H1 (cell line): ENCODE data around the gene NDUFA3. TPM values are rescaled to one million over a fixed set of nuclear protein-coding genes. Genes with fewer than 3 reads are reported as not detected.

Experiments
- CTCF ChIA-PET: fragments of 300-600 bp; sonication (Branson Sonifier 250); formaldehyde crosslinking; loops from one replicate; lab custom pipeline; 2021; ENCODE audit not compliant: partially characterized antibody; lab: Charles Lee
- POLR2A ChIA-PET: fragments of 300-600 bp; sonication (Branson Sonifier 250); formaldehyde crosslinking; loops from one replicate; lab custom pipeline; 2021; ENCODE audit warnings: inconsistent platforms; ENCODE audit not compliant: partially characterized antibody; lab: Charles Lee
- DNase-seq, 2 experiments: peaks; one replicate each; pipeline versions ENCODE4 v3.0.0 to v3.0.0-alpha.2; 2010 to 2022; ENCODE audit warnings: low spot score in 2 of 2, low read depth in 1 of 2, mixed read lengths in 1 of 2
- FAIRE-seq: peaks from 2 replicates; lab custom pipeline; 2011; peaks lifted over from hg19 to GRCh38; lab: Jason Lieb, UNC
- H2AFZ ChIP-seq: 2 replicates; pipeline ENCODE4 v1.8.1; 2012; ENCODE audit warnings: low read length, inconsistent platforms
- H2AK5ac ChIP-seq: 2 replicates; pipeline ENCODE4 v1.6.1; 2013; ENCODE audit warnings: low read depth, low read length
- H2BK120ac ChIP-seq: replicated peaks from 2 replicates; pipeline ENCODE3; 2013; ENCODE audit warnings: low read depth, low read length, inconsistent platforms
- H2BK12ac ChIP-seq: 2 replicates; pipeline ENCODE4 v1.6.1; 2013; ENCODE audit warnings: low read depth, low read length
- H2BK15ac ChIP-seq: 2 replicates; pipeline ENCODE4 v1.6.1; 2013; ENCODE audit warnings: low read length
- H2BK20ac ChIP-seq: 2 replicates; pipeline ENCODE4 v1.6.1; 2013; ENCODE audit warnings: low read length
- H2BK5ac ChIP-seq: 2 replicates; pipeline ENCODE4 v1.6.1; 2013; ENCODE audit warnings: low read depth, low read length
- H3K14ac ChIP-seq: 2 replicates; pipeline ENCODE4 v1.6.1; 2013; ENCODE audit warnings: inconsistent platforms; ENCODE audit not compliant: insufficient read length
- H3K18ac ChIP-seq: 2 replicates; pipeline ENCODE4 v1.6.1; 2013; ENCODE audit warnings: low read length; ENCODE audit errors: extremely low read depth
- H3K23ac ChIP-seq: 2 replicates; pipeline ENCODE4 v1.6.1; 2013; ENCODE audit warnings: inconsistent platforms; ENCODE audit not compliant: insufficient read length
- H3K23me2 ChIP-seq: 2 replicates; pipeline ENCODE4 v1.6.1; 2013; ENCODE audit warnings: low read depth, low read length
- H3K27ac ChIP-seq: 2 replicates; pipeline ENCODE4 v1.6.1; 2011; ENCODE audit warnings: low read depth, low read length, inconsistent platforms
- H3K27me3 ChIP-seq, 4 experiments: replicated peaks in 1 of 4; 1 replicate in 1 of 4; 2 replicates in 3 of 4; pipeline versions ENCODE4 v1.6.1 to v1.8.1; 2011 to 2013; ENCODE audit warnings: low read length in 3 of 4, mild to moderate bottlenecking in 3 of 4, inconsistent platforms in 2 of 4, mixed read lengths in 2 of 4, moderate library complexity in 1 of 4; ENCODE audit not compliant: control insufficient read depth in 3 of 4, insufficient read depth in 3 of 4; ENCODE audit errors: extremely low read depth in 1 of 4
- H3K36me3 ChIP-seq, 4 experiments: 2 replicates each; pipeline versions ENCODE4 v1.6.1 to v1.8.1; 2011 to 2013; ENCODE audit warnings: mild to moderate bottlenecking in 4 of 4, low read length in 3 of 4, moderate library complexity in 2 of 4, control low read depth in 1 of 4, inconsistent platforms in 1 of 4; ENCODE audit not compliant: insufficient read depth in 4 of 4, control insufficient read depth in 2 of 4
- H3K4ac ChIP-seq: replicated peaks from 2 replicates; pipeline ENCODE3; 2013; ENCODE audit warnings: low read length, low read depth, mixed read lengths, inconsistent platforms; ENCODE audit not compliant: insufficient read length
- H3K4me1 ChIP-seq, 4 experiments: replicated peaks in 1 of 4; 1 replicate in 1 of 4; 2 replicates in 3 of 4; pipeline versions ENCODE4 v1.6.1 to v1.8.1; 2011 to 2013; ENCODE audit warnings: low read length in 3 of 4, inconsistent platforms in 2 of 4, mixed read lengths in 1 of 4; ENCODE audit not compliant: insufficient read depth in 4 of 4, control insufficient read depth in 3 of 4
- H3K4me2 ChIP-seq, 2 experiments: 2 replicates each; pipeline versions ENCODE4 v1.6.1 to v1.8.1; 2011 to 2013; ENCODE audit warnings: low read depth in 2 of 2, low read length in 2 of 2, control low read depth in 1 of 2, inconsistent platforms in 1 of 2, mild to moderate bottlenecking in 1 of 2; ENCODE audit not compliant: insufficient read depth in 1 of 2
- H3K4me3 ChIP-seq, 4 experiments: fragments of 200-600, 300-600 bp in 1 of 4; sonication (generic), shearing (Covaris generic), sonication (Bioruptor Twin) in 1 of 4; 2 replicates each; pipeline versions ENCODE4 v1.5.1 to v1.8.1; 2011 to 2016; ENCODE audit warnings: low read length in 4 of 4, low read depth in 3 of 4, control low read depth in 2 of 4, inconsistent platforms in 2 of 4, mild to moderate bottlenecking in 2 of 4, mixed read lengths in 1 of 4, moderate library complexity in 1 of 4; ENCODE audit not compliant: insufficient read depth in 2 of 4; ENCODE audit errors: extremely low read depth in 1 of 4
- H3K56ac ChIP-seq: replicated peaks from 2 replicates; pipeline ENCODE3; 2013; ENCODE audit warnings: low read depth, mild to moderate bottlenecking, mixed read lengths, low read length, inconsistent platforms; ENCODE audit not compliant: insufficient read length
- H3K79me1 ChIP-seq: 2 replicates; pipeline ENCODE4 v1.6.1; 2013; ENCODE audit warnings: low read depth, low read length, control low read depth
- H3K79me2 ChIP-seq, 2 experiments: 2 replicates each; pipeline versions ENCODE4 v1.6.1 to v1.8.1; 2012 to 2013; ENCODE audit warnings: low read length in 2 of 2, mild to moderate bottlenecking in 2 of 2, inconsistent platforms in 1 of 2; ENCODE audit not compliant: insufficient read depth in 2 of 2, control insufficient read depth in 1 of 2
- H3K9ac ChIP-seq, 4 experiments: replicated peaks in 1 of 4; 1 replicate in 1 of 4; 2 replicates in 3 of 4; pipeline versions ENCODE4 v1.6.1 to v1.8.1; 2011 to 2013; ENCODE audit warnings: low read depth in 3 of 4, low read length in 3 of 4, control low read depth in 2 of 4, mild to moderate bottlenecking in 2 of 4, moderate library complexity in 2 of 4, inconsistent platforms in 1 of 4; ENCODE audit errors: extremely low read depth in 1 of 4
- H3K9me3 ChIP-seq, 2 experiments: 2 replicates each; pipeline versions ENCODE4 v1.6.1 to v1.8.1; 2012 to 2013; ENCODE audit warnings: mild to moderate bottlenecking in 2 of 2, moderate library complexity in 2 of 2, control low read depth in 1 of 2, inconsistent platforms in 1 of 2, low read depth in 1 of 2, low read length in 1 of 2, mixed read lengths in 1 of 2; ENCODE audit not compliant: insufficient read depth in 2 of 2
- H4K20me1 ChIP-seq, 2 experiments: replicated peaks in 1 of 2; 2 replicates each; pipeline versions ENCODE3 to v1.8.1; 2011 to 2013; ENCODE audit warnings: inconsistent platforms in 2 of 2, low read length in 2 of 2, mild to moderate bottlenecking in 1 of 2; ENCODE audit not compliant: insufficient read depth in 2 of 2, control insufficient read depth in 1 of 2
- H4K5ac ChIP-seq: 2 replicates; pipeline ENCODE4 v1.6.1; 2013; ENCODE audit warnings: low read length, low read depth, mixed read lengths, inconsistent platforms; ENCODE audit not compliant: insufficient read length
- H4K8ac ChIP-seq: 2 replicates; pipeline ENCODE4 v1.8.0; 2013; ENCODE audit warnings: mild to moderate bottlenecking, moderate library complexity, low read length, inconsistent platforms; ENCODE audit not compliant: insufficient read depth; ENCODE audit errors: extremely low read depth
- H4K91ac ChIP-seq: replicated peaks from 2 replicates; pipeline ENCODE3; 2013; ENCODE audit warnings: low read length, mixed read lengths, inconsistent platforms; ENCODE audit not compliant: insufficient read length
- BRCA1 ChIP-seq: IDR thresholded peaks from 2 replicates; pipeline ENCODE4 v1.6.1; 2012; ENCODE audit warnings: low read depth, low read length, improper control_type of control experiment
- E2F6 ChIP-seq: IDR thresholded peaks from 2 replicates; pipeline ENCODE4 v1.6.1; 2012; ENCODE audit warnings: inconsistent platforms
- POLR2AphosphoS5 ChIP-seq: IDR thresholded peaks from 2 replicates; pipeline ENCODE4 v1.6.1; 2011; ENCODE audit warnings: low read depth, low read length
- POU5F1 ChIP-seq: IDR thresholded peaks from 2 replicates; pipeline ENCODE4 v1.6.1; 2011; ENCODE audit warnings: low read depth, mild to moderate bottlenecking, low read length, moderate library complexity
- RAD21 ChIP-seq, 2 experiments: IDR thresholded peaks in 1 of 2; conservative IDR thresholded peaks in 1 of 2; 2 replicates each; pipeline ENCODE4 v1.6.1; 2011; ENCODE audit warnings: low read depth in 2 of 2, low read length in 2 of 2, improper control_type of control experiment in 1 of 2, inconsistent platforms in 1 of 2, mild to moderate bottlenecking in 1 of 2, moderate library complexity in 1 of 2
- SAP30 ChIP-seq: fragments of 300-600 bp; sonication (generic); IDR thresholded peaks from 2 replicates; pipeline ENCODE4 v1.7.1; 2012; ENCODE audit warnings: low read length, moderate library complexity, mild to moderate bottlenecking, inconsistent platforms; ENCODE audit not compliant: insufficient read depth, insufficient replicate concordance
- SIRT6 ChIP-seq: IDR thresholded peaks from one replicate; pipeline ENCODE4 v1.7.1; 2012; ENCODE audit warnings: low read length, inconsistent platforms
- SIX5 ChIP-seq: IDR thresholded peaks from 2 replicates; pipeline ENCODE4 v1.6.1; 2011; ENCODE audit warnings: mild to moderate bottlenecking, low read depth, low read length
- SP2 ChIP-seq: IDR thresholded peaks from 2 replicates; pipeline ENCODE4 v1.6.1; 2012; ENCODE audit warnings: mild to moderate bottlenecking, low read length, inconsistent platforms
- SP4 ChIP-seq: IDR thresholded peaks from 2 replicates; pipeline ENCODE4 v1.6.1; 2012; ENCODE audit warnings: low read length, inconsistent platforms
- SUZ12 ChIP-seq: fragments of 200-600 bp; sonication (generic); IDR thresholded peaks from 2 replicates; pipeline ENCODE4 v1.6.1; 2012; ENCODE audit warnings: mild to moderate bottlenecking, inconsistent platforms, low read length, moderate library complexity, mixed read lengths
- ZNF274 ChIP-seq: IDR thresholded peaks from 2 replicates; pipeline ENCODE4 v1.7.0; 2012; ENCODE audit warnings: low read length, borderline replicate concordance; ENCODE audit errors: extremely low read depth
- WGBS, 2 experiments: shearing (Covaris generic) in 1 of 2; methylation state at CpG; one replicate each; pipeline versions ENCODE4 v1.1.6 to v1.1.7; 2013 to 2015; ENCODE audit warnings: low lambda C conversion rate in 2 of 2, mixed read lengths in 2 of 2, inconsistent platforms in 1 of 2, low coverage in 1 of 2, missing lambda C conversion rate in 1 of 2; ENCODE audit not compliant: insufficient replicate concordance in 2 of 2, insufficient coverage in 1 of 2, insufficient read length in 1 of 2; ENCODE audit errors: extremely low coverage in 1 of 2, missing lambda C conversion rate in 1 of 2; 5-methylcytosine and 5-hydroxymethylcytosine counted together
- polyA plus RNA-seq, 7 experiments: library from polyadenylated mRNA; depleted of rRNA in 3 of 7; stranded (reverse) in 5 of 7; unstranded in 2 of 7; fragments of >200 nt in 5 of 7; fragments of 200-250 nt in 2 of 7; gene quantifications; 1 replicate in 5 of 7; 2 replicates in 1 of 7; 4 replicates in 1 of 7; pipeline versions ENCODE4 v1.2.1 to v1.2.3, GENCODE V29; 2011 to 2013; ENCODE audit warnings: missing spikeins in 2 of 7, mixed read lengths in 2 of 7
- total RNA-seq: library from RNA; stranded (reverse); fragmentation: NEBNext Ultra II Directional; extraction: Animal tissue kit (Norgen Biotek cat#: 25700); gene quantifications from 2 replicates; pipeline ENCODE4 v1.2.1, GENCODE V29; 2021
- TF ChIP-seq, protein P1 (sequence below): IDR thresholded peaks from 2 replicates; pipeline ENCODE4 v1.6.1; 2011; ENCODE audit warnings: low read length, improper control_type of control experiment

NDUFA3 gene
- total and polyA plus RNA-seq, 2 of the 8 experiments (the other 6 are each of a cell fraction or from before 2014, with no cell fraction given) = 175 to 208 TPM

GRCh38 chr19:54148158-54148557 lies 45.5 kb downstream of the NDUFA3 start:
- Histone ChIP-seq H3K79me2 (no peaks in the 10 kb centered on the region), H3K4me2 (no peak overlapping the region), H4K5ac (no peak overlapping the region), H2BK5ac (no peak overlapping the region), H3K27ac (no peak overlapping the region), H3K79me1 (no peaks in the 10 kb centered on the region; the same call in 1 of the 2 replicates), H4K91ac (no peak overlapping the region), H3K9me3 (no peaks in the 10 kb centered on the region), H2BK120ac (no peak overlapping the region), H4K8ac (no peak overlapping the region; the same call in 1 of the 2 replicates), H3K23me2 (no peaks in the 10 kb centered on the region), H4K20me1 (peaks cover 22 to 37% of the 10 kb centered on the region in 2 experiments), H3K36me3 (peaks cover 51 to 95% (median 83%) of the 10 kb centered on the region in 4 experiments), H3K9ac (no peak overlapping the region), H3K18ac (no peak overlapping the region), H3K56ac (no peak overlapping the region), H2BK20ac (no peak overlapping the region), H3K4me3 (no peak overlapping the region), H3K14ac (no peak overlapping the region), H2BK12ac (no peak overlapping the region), H2BK15ac (no peak overlapping the region), H2AK5ac (no peak overlapping the region), H3K23ac (no peak overlapping the region), H3K4me1 (no peaks in the 10 kb centered on the region), H3K27me3 (no peaks in the 10 kb centered on the region), H2AFZ (no peak overlapping the region), H3K4ac (no peak overlapping the region)
- 93% methylated on average over 14 of the region's 19 CpGs; no CpG with 5 or more reads in 1 of the 2 experiments for WGBS, 2 experiments
- DNase-seq (no peak), FAIRE-seq (no peak)
- ChIA-PET CTCF (interaction anchor here (1.1 to 2.3 kb wide), 2 partner anchors 9 kb away, joined by 3 to 6 read pairs; no protein-coding TSS in a partner anchor), POLR2A (interaction anchor here (0.8 to 14.8 kb wide), 7 partner anchors 9 to 55 kb away, joined by 3 to 348 read pairs (median 3); partner anchors contain the start of genes CNOT3 and LENG1)
- TF ChIP-seq SAP30 (no peak), SP2 (no peak), E2F6 (no peak), POU5F1 (no peak), BRCA1 (no peak), SUZ12 (no peak), SP4 (no peak), SIRT6 (no peak), RAD21 (IDR thresholded peaks at IDR 0.05 in 1 of 2, conservative IDR thresholded peaks at IDR 0.05 in 1 of 2; ENCODE audit: low read depth in 2 of 2, low read length in 2 of 2) (no peak), POLR2AphosphoS5 (no peak), ZNF274 (no peak), SIX5 (no peak)
- TF ChIP-seq, protein P1, sequence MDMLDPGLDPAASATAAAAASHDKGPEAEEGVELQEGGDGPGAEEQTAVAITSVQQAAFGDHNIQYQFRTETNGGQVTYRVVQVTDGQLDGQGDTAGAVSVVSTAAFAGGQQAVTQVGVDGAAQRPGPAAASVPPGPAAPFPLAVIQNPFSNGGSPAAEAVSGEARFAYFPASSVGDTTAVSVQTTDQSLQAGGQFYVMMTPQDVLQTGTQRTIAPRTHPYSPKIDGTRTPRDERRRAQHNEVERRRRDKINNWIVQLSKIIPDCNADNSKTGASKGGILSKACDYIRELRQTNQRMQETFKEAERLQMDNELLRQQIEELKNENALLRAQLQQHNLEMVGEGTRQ = no peak
